SKM-1 (cell line): ENCODE data around the gene CAPNS1.
A peak's percentile ranks its signal among the peaks of the same experiment; 100 is the strongest.

Experiments
- DNase-seq: peaks from one replicate; lab custom pipeline; 2025; ENCODE audit not compliant: unreplicated experiment; lab: John Stamatoyannopoulos, UW

The CAPNS1 gene

GRCh38 chr19:36139473-36140303 is at the start of gene CAPNS1:
CAPNS1 (plus strand) TSS chr19:36140066; CDS start chr19:36141012, 946 bp downstream.
- peak; percentile 82 for DNase-seq

GRCh38 chr19:36090910-36091695 is 48.8 kb upstream of the CAPNS1 start:
- no peak for DNase-seq

- DNase-seq = no peak
Observed at GRCh38 chr19:36092566-36092965, 47.3 kb upstream of the CAPNS1 start.

- DNase-seq = no peak
Observed at GRCh38 chr19:36093146-36093662, 46.7 kb upstream of the CAPNS1 start.

GRCh38 chr19:36093687-36094086 is 46.2 kb upstream of the CAPNS1 start:
- DNase-seq = no peak

- DNase-seq = no peak
Observed at GRCh38 chr19:36097036-36097435, 42.8 kb upstream of the CAPNS1 start.

GRCh38 chr19:36099166-36099785 is 40.6 kb upstream of the CAPNS1 start:
- no peak for DNase-seq

GRCh38 chr19:36100476-36100875 is 39.4 kb upstream of the CAPNS1 start:
- no peak for DNase-seq

GRCh38 chr19:36101550-36102327 is 38.1 kb upstream of the CAPNS1 start:
- DNase-seq = no peak

- DNase-seq = no peak
Observed at GRCh38 chr19:36103040-36103626, 36.7 kb upstream of the CAPNS1 start.

- no peak for DNase-seq
Observed at GRCh38 chr19:36103842-36104552, 35.9 kb upstream of the CAPNS1 start.

GRCh38 chr19:36106441-36106840 is 33.4 kb upstream of the CAPNS1 start:
- no peak for DNase-seq

GRCh38 chr19:36106991-36107390 is 32.9 kb upstream of the CAPNS1 start:
- no peak for DNase-seq

GRCh38 chr19:36108684-36109083 is 31.2 kb upstream of the CAPNS1 start:
- DNase-seq = no peak

GRCh38 chr19:36110487-36111199 is 29.2 kb upstream of the CAPNS1 start, which contains the start of gene OVOL3:
OVOL3 (plus strand) TSS chr19:36111143; CDS start chr19:36111203, 60 bp downstream.
- DNase-seq = no peak

GRCh38 chr19:36111200-36111539 is 28.7 kb upstream of the CAPNS1 start:
- DNase-seq = no peak

- no peak for DNase-seq
Observed at GRCh38 chr19:36112678-36113077, 27.2 kb upstream of the CAPNS1 start.

GRCh38 chr19:36113425-36113824 is 26.4 kb upstream of the CAPNS1 start:
- DNase-seq = no peak
